Activated CD4-positive, alpha-beta T cell treated with anti-CD3 and anti-CD28 coated beads, Interleukin-2, amount 10 ng/mL, durations not matched to agents 7 days and 5 days (primary cell): ENCODE results near the gene PRRG2. TPM values are rescaled to one million over a fixed set of nuclear protein-coding genes. Genes with fewer than 3 reads are reported as not detected.

Source experiments
- CTCF ChIA-PET: fragments of 350-600 bp; sonication (Branson Sonifier 250); formaldehyde crosslinking; loops from one replicate; lab custom pipeline; 2021; ENCODE audit warnings: antibody characterized with exemption; lab: Charles Lee
- POLR2A ChIA-PET: fragments of 350-600 bp; sonication (Branson Sonifier 250); formaldehyde crosslinking; loops from one replicate; lab custom pipeline; 2021; ENCODE audit warnings: antibody characterized with exemption; lab: Charles Lee
- DNase-seq: peaks from one replicate; pipeline ENCODE4 v3.0.0-alpha.2; 2020
- H3K27ac Mint-ChIP-seq: one replicate; pipeline ENCODE4 v1.8.0; 2021; ENCODE audit warnings: mild to moderate bottlenecking, moderate library complexity, mixed read lengths
- H3K27me3 Mint-ChIP-seq: one replicate; pipeline ENCODE4 v1.8.0; 2021; ENCODE audit warnings: mixed read lengths
- H3K36me3 Mint-ChIP-seq: one replicate; pipeline ENCODE4 v1.8.0; 2021; ENCODE audit warnings: low read depth, mixed read lengths
- H3K4me1 Mint-ChIP-seq: one replicate; pipeline ENCODE4 v1.8.0; 2021; ENCODE audit warnings: mixed read lengths
- H3K4me3 Mint-ChIP-seq: one replicate; pipeline ENCODE4 v1.8.0; 2021; ENCODE audit warnings: mild to moderate bottlenecking, moderate library complexity, mixed read lengths
- H3K9me3 Mint-ChIP-seq: one replicate; pipeline ENCODE4 v1.8.0; 2021; ENCODE audit warnings: mixed read lengths
- total RNA-seq, 2 experiments: library from RNA; stranded (reverse); gene quantifications; one replicate each; pipeline ENCODE4 v1.2.3, GENCODE V29; 2021

PRRG2 gene
- total RNA-seq: 1 to 10 TPM; 1.1 TPM

GRCh38 chr19:49581007-49581508 lies at the start of gene PRRG2:
TSS of gene PRRG2 (plus strand) at chr19:49581316. CDS start at chr19:49583220, 1,904 bp downstream.
- H3K9me3 Mint-ChIP-seq: no peaks in the 10 kb centered on the region
- CTCF ChIA-PET: interaction anchor here (0.8 to 3.9 kb wide), 12 partner anchors 9 to 107 kb away, joined by 3 to 35 read pairs (median 4); partner anchors contain the start of genes FLT3LG, PRR12, RRAS and SCAF1

GRCh38 chr19:49533551-49534488 lies 47.3 kb upstream of the PRRG2 start:
- ChIA-PET CTCF (interaction anchor here (0.6 to 3.3 kb wide), 14 partner anchors 9 to 689 kb away, joined by 3 to 17 read pairs (median 4); partner anchors contain the start of gene FLT3LG), POLR2A (no interaction called here)
- Mint-ChIP-seq H3K4me1 (peaks cover 27% of the 10 kb centered on the region), H3K36me3 (no peaks in the 10 kb centered on the region), H3K27me3 (peaks cover 4% of the 10 kb centered on the region), H3K4me3 (peak overlapping the region; percentile 45), H3K27ac (peak overlapping the region; percentile 79), H3K9me3 (no peaks in the 10 kb centered on the region)
- DNase-seq: peak; percentile 85

More at GRCh38 chr19:49581007-49581508, at the start of gene PRRG2:
- DNase-seq: no peak
- POLR2A ChIA-PET: interaction anchor here (1.0 to 1.2 kb wide), 2 partner anchors 9 to 95 kb away, joined by 3 to 4 read pairs; no protein-coding TSS in a partner anchor
- Mint-ChIP-seq H3K4me3 (peak within 1 kb of the TSS; percentile 84), H3K4me1 (peaks cover 33% of the 10 kb centered on the region), H3K27ac (peak within 1 kb of the TSS; percentile 80), H3K27me3 (no peaks in the 10 kb centered on the region), H3K36me3 (peaks cover 14% of the 10 kb centered on the region)

GRCh38 chr19:49534632-49535385 lies 46.3 kb upstream of the PRRG2 start:
- POLR2A ChIA-PET: interaction anchor here (0.6 to 0.7 kb wide), 2 partner anchors 12 to 39 kb away, joined by 3 read pairs; no protein-coding TSS in a partner anchor
- Mint-ChIP-seq H3K9me3 (no peaks in the 10 kb centered on the region), H3K36me3 (no peaks in the 10 kb centered on the region), H3K4me3 (peak overlapping the region; percentile 45), H3K27me3 (peaks cover 2% of the 10 kb centered on the region), H3K4me1 (peaks cover 26% of the 10 kb centered on the region), H3K27ac (peak overlapping the region; percentile 79)
- no peak for DNase-seq
- CTCF ChIA-PET: interaction anchor here (0.6 to 3.3 kb wide), 10 partner anchors 8 to 690 kb away, joined by 3 to 17 read pairs (median 6); no protein-coding TSS in a partner anchor

DNA sequence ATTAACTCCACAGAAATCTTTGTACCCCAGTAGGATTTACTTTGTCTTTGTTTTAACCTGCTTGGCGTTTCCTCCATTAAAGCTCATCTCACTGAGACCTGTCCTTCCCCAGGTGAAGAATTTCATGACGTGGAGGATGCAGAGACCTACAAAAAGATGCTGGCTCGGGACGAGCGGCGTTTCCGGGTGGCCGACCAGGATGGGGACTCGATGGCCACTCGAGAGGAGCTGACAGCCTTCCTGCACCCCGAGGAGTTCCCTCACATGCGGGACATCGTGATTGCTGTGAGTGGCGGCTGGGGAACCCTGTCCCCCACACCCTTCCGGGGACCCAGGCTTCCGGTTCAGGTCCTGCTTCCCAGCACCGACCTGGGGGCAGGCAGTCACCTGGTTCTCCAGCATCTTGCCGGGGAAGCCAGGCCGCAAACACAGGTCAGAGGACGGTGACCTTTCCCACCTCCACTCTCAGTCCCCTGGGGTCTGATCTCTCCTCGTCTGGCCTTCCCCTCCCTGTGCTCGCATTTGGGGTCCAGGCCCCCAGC lies 44.1 kb upstream of the PRRG2 start:
- no peak overlapping the region for H3K27ac Mint-ChIP-seq
- H3K4me1 Mint-ChIP-seq: peaks cover 27% of the 10 kb centered on the region
- DNase-seq: no peak
- H3K36me3 Mint-ChIP-seq: no peaks in the 10 kb centered on the region
- H3K9me3 Mint-ChIP-seq: no peaks in the 10 kb centered on the region
- POLR2A ChIA-PET: no interaction called here
- no peak overlapping the region for H3K4me3 Mint-ChIP-seq
- no peaks in the 10 kb centered on the region for H3K27me3 Mint-ChIP-seq
- CTCF ChIA-PET: interaction anchor here (0.6 to 2.1 kb wide), 5 partner anchors 9 to 24 kb away, joined by 3 to 6 read pairs (median 5); partner anchors contain the start of gene RCN3

GRCh38 chr19:49538643-49539042 lies 42.5 kb upstream of the PRRG2 start:
- ChIA-PET CTCF (interaction anchor here (0.7 kb wide), 1 partner anchor 32 kb away, joined by 3 read pairs; no protein-coding TSS in a partner anchor), POLR2A (no interaction called here)
- Mint-ChIP-seq H3K4me1 (peaks cover 23% of the 10 kb centered on the region), H3K9me3 (no peaks in the 10 kb centered on the region), H3K27ac (no peak overlapping the region), H3K4me3 (no peak overlapping the region), H3K27me3 (no peaks in the 10 kb centered on the region), H3K36me3 (no peaks in the 10 kb centered on the region)
- DNase-seq: no peak

- DNase-seq: no peak
- H3K27me3 Mint-ChIP-seq: no peaks in the 10 kb centered on the region
- H3K36me3 Mint-ChIP-seq: no peaks in the 10 kb centered on the region
- no peaks in the 10 kb centered on the region for H3K9me3 Mint-ChIP-seq
- ChIA-PET POLR2A (no interaction called here), CTCF (no interaction called here)
- no peak overlapping the region for H3K4me3 Mint-ChIP-seq
- no peak overlapping the region for H3K27ac Mint-ChIP-seq
- peaks cover 28% of the 10 kb centered on the region for H3K4me1 Mint-ChIP-seq
Observed at GRCh38 chr19:49539192-49539952, 41.7 kb upstream of the PRRG2 start.

GRCh38 chr19:49541914-49542313 lies 39.2 kb upstream of the PRRG2 start:
- H3K9me3 Mint-ChIP-seq: no peaks in the 10 kb centered on the region
- H3K27ac Mint-ChIP-seq: no peak overlapping the region
- POLR2A ChIA-PET: no interaction called here
- no peaks in the 10 kb centered on the region for H3K36me3 Mint-ChIP-seq
- peaks cover 22% of the 10 kb centered on the region for H3K4me1 Mint-ChIP-seq
- no peak overlapping the region for H3K4me3 Mint-ChIP-seq
- CTCF ChIA-PET: interaction anchor here (0.7 to 1.8 kb wide), 5 partner anchors 8 to 303 kb away, joined by 3 to 6 read pairs (median 3); partner anchors contain the start of gene RCN3
- no peak for DNase-seq
- no peaks in the 10 kb centered on the region for H3K27me3 Mint-ChIP-seq

- Mint-ChIP-seq H3K27me3 (no peaks in the 10 kb centered on the region), H3K9me3 (no peaks in the 10 kb centered on the region), H3K4me1 (peaks cover 28% of the 10 kb centered on the region), H3K36me3 (no peaks in the 10 kb centered on the region), H3K4me3 (no peak overlapping the region), H3K27ac (peak overlapping the region; percentile 41)
- no peak for DNase-seq
- ChIA-PET POLR2A (no interaction called here), CTCF (interaction anchor here (1.0 to 1.8 kb wide), 3 partner anchors 8 to 28 kb away, joined by 3 to 6 read pairs (median 5); no protein-coding TSS in a partner anchor)
Observed at GRCh38 chr19:49542446-49542845, 38.7 kb upstream of the PRRG2 start.

DNA sequence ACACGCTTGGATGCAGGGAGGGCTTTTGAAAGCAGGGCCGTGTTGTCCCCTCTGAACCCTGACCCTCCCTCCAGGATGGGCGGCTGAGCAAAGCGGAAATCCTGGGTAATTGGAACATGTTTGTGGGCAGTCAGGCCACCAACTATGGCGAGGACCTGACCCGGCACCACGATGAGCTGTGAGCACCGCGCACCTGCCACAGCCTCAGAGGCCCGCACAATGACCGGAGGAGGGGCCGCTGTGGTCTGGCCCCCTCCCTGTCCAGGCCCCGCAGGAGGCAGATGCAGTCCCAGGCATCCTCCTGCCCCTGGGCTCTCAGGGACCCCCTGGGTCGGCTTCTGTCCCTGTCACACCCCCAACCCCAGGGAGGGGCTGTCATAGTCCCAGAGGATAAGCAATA lies 38.1 kb upstream of the PRRG2 start:
- H3K4me1 Mint-ChIP-seq: peaks cover 31% of the 10 kb centered on the region
- peak overlapping the region; percentile 71 for H3K27ac Mint-ChIP-seq
- H3K27me3 Mint-ChIP-seq: no peaks in the 10 kb centered on the region
- DNase-seq: no peak
- ChIA-PET POLR2A (no interaction called here), CTCF (interaction anchor here (1.0 to 1.8 kb wide), 2 partner anchors 9 to 28 kb away, joined by 3 to 6 read pairs; no protein-coding TSS in a partner anchor)
- H3K36me3 Mint-ChIP-seq: no peaks in the 10 kb centered on the region
- H3K4me3 Mint-ChIP-seq: no peak overlapping the region
- no peaks in the 10 kb centered on the region for H3K9me3 Mint-ChIP-seq

- CTCF ChIA-PET: interaction anchor here (0.6 to 1.3 kb wide), 3 partner anchors 16 to 30 kb away, joined by 3 to 8 read pairs (median 3); partner anchors contain the start of gene RCN3
- POLR2A ChIA-PET: no interaction called here
- peaks cover 42% of the 10 kb centered on the region for H3K4me1 Mint-ChIP-seq
- DNase-seq: no peak
- H3K27ac Mint-ChIP-seq: peak overlapping the region; percentile 28
- peaks cover 2% of the 10 kb centered on the region for H3K36me3 Mint-ChIP-seq
- H3K4me3 Mint-ChIP-seq: no peak overlapping the region
- H3K9me3 Mint-ChIP-seq: no peaks in the 10 kb centered on the region
- H3K27me3 Mint-ChIP-seq: no peaks in the 10 kb centered on the region
Observed at GRCh38 chr19:49544154-49544553, 37.0 kb upstream of the PRRG2 start.
